Upper lobe of left lung (tissue), 6 donors: ENCODE measurements around the gene ADAMTSL2. TPM values are rescaled to one million over a fixed set of nuclear protein-coding genes. Genes with fewer than 3 reads are reported as not detected.

Experiments
- ATAC-seq, 2 donors: fragments of 200-7000 bp; cut with Tn5 transposase; one replicate each; pipeline ENCODE4 v1.9.1; 2022; ENCODE audit warnings: mild to moderate bottlenecking in 2 of 2, moderate library complexity in 2 of 2; ENCODE audit not compliant: low FRiP score in 2 of 2
- DNase-seq, 2 donors: peaks; one replicate each; pipeline ENCODE4 v3.0.0-alpha.2; 2019 to 2020
- H3K27ac ChIP-seq, 4 donors: fragments of 200-600 bp; sonication (generic); one replicate each; pipeline ENCODE4 v1.5.1; 2016 to 2019
- H3K27me3 ChIP-seq, 4 donors: fragments of 200-600 bp; sonication (generic); one replicate each; pipeline ENCODE4 v1.5.1; 2017 to 2019
- H3K36me3 ChIP-seq, 4 donors: fragments of 200-600 bp; sonication (generic); one replicate each; pipeline ENCODE4 v1.5.1; 2016 to 2019
- H3K4me1 ChIP-seq, 4 donors: fragments of 200-600 bp; sonication (generic); one replicate each; pipeline ENCODE4 v1.5.1; 2018 to 2019
- H3K4me3 ChIP-seq, 4 donors: fragments of 200-600 bp; sonication (generic); one replicate each; pipeline ENCODE4 v1.5.1; 2017 to 2019; ENCODE audit warnings: mild to moderate bottlenecking in 2 of 4, moderate library complexity in 1 of 4
- H3K9me3 ChIP-seq, 4 donors: fragments of 200-600 bp; sonication (generic); one replicate each; pipeline ENCODE4 v1.5.1; 2018 to 2019
- CTCF ChIP-seq, 6 experiments: fragments of 450-650 bp in 4 of 6; fragments of 200-600 bp in 2 of 6; sonication (generic) in 2 of 6; IDR thresholded peaks; one replicate each; pipeline ENCODE4 v1.5.1; 2016 to 2019; ENCODE audit warnings: antibody characterized with exemption in 6 of 6
- EP300 ChIP-seq, 4 donors: sonication (generic); formaldehyde crosslinking; IDR thresholded peaks; one replicate each; pipeline ENCODE4 v1.5.1; 2017; ENCODE audit warnings: antibody characterized with exemption in 4 of 4, control low read depth in 2 of 4
- POLR2A ChIP-seq, 4 donors: fragments of 450-650 bp; IDR thresholded peaks; one replicate each; pipeline ENCODE4 v1.5.1; 2016 to 2017; ENCODE audit warnings: antibody characterized with exemption in 4 of 4, mild to moderate bottlenecking in 2 of 4
- POLR2AphosphoS5 ChIP-seq, 2 donors: sonication (generic); formaldehyde crosslinking; IDR thresholded peaks; one replicate each; pipeline ENCODE4 v1.5.1; 2017; ENCODE audit warnings: antibody characterized with exemption in 2 of 2
- WGBS, 2 donors: methylation state at CpG; one replicate each; pipeline ENCODE4 v1.1.5; 2017 to 2018; 5-methylcytosine and 5-hydroxymethylcytosine counted together
- total RNA-seq, 6 donors: library from RNA; depleted of rRNA in 4 of 6; stranded (reverse); fragments of >200 nt in 4 of 6; gene quantifications; one replicate each; pipeline versions ENCODE4 v1.1.0 to v1.2.1, GENCODE V29; 2016 to 2021
- donor health status: DM: no; HTN: no; CAD: no; lungs with moderate emphysema.
- donor health status: DM: no; HTN: yes; CAD: no; lungs with severe emphysema.

ADAMTSL2 gene
- total RNA-seq, 6 donors from 2014 or later: 1.4 to 34.8 (median 19.2) TPM

GRCh38 chr9:133614678-133615077, 80.2 kb downstream of the ADAMTSL2 start:
- no peak for TF ChIP-seq POLR2AphosphoS5 (IDR thresholded peaks at IDR 0.05)
- TF ChIP-seq EP300 (IDR thresholded peaks at IDR 0.05): no peak
- no peak for TF ChIP-seq CTCF (IDR thresholded peaks at IDR 0.05)
- TF ChIP-seq POLR2A (IDR thresholded peaks at IDR 0.05): no peak
- Histone ChIP-seq H3K4me3 (no peak overlapping the region), H3K36me3 (no peaks in the 10 kb centered on the region), H3K27ac (no peak overlapping the region), H3K9me3 (no peaks in the 10 kb centered on the region), H3K4me1 (peaks cover 0 to under 1% (median 0%) of the 10 kb centered on the region in 4 donors), H3K27me3 (peaks cover 0 to 12% (median 1%) of the 10 kb centered on the region in 4 donors)
- DNase-seq: no peak
- ATAC-seq: no peak
- WGBS, 2 donors: 47 to 63% methylated on average over 5 of the region's 5 CpGs

- no peak overlapping the region for H3K27ac ChIP-seq
- peaks cover 0 to 5% (median 0%) of the 10 kb centered on the region in 4 donors for H3K4me1 ChIP-seq
- no peaks in the 10 kb centered on the region for H3K36me3 ChIP-seq
- no peak for ATAC-seq
- no peaks in the 10 kb centered on the region for H3K9me3 ChIP-seq
- peak in 1 of 2 donors; percentile 54 for DNase-seq
- 37 to 41% methylated on average over 10 to 16 of the region's 16 CpGs for WGBS, 2 donors
- H3K4me3 ChIP-seq: no peak overlapping the region
- no peak for TF ChIP-seq POLR2A (IDR thresholded peaks at IDR 0.05)
- TF ChIP-seq CTCF (IDR thresholded peaks at IDR 0.05): no peak
- TF ChIP-seq POLR2AphosphoS5 (IDR thresholded peaks at IDR 0.05): no peak
- no peak for TF ChIP-seq EP300 (IDR thresholded peaks at IDR 0.05)
- peaks cover 0 to 12% (median 0%) of the 10 kb centered on the region in 4 donors for H3K27me3 ChIP-seq
These were observed 80.7 kb downstream of the ADAMTSL2 start for GRCh38 chr9:133615186-133615585.

- Histone ChIP-seq H3K36me3 (no peaks in the 10 kb centered on the region), H3K9me3 (no peaks in the 10 kb centered on the region), H3K4me3 (no peak overlapping the region), H3K4me1 (peaks cover 0 to 5% (median 0%) of the 10 kb centered on the region in 4 donors), H3K27me3 (peaks cover 0 to 12% (median 0%) of the 10 kb centered on the region in 4 donors), H3K27ac (no peak overlapping the region)
- WGBS, 2 donors: 75 to 79% methylated on average over 11 to 12 of the region's 13 CpGs
- TF ChIP-seq EP300 (IDR thresholded peaks at IDR 0.05) (no peak), POLR2A (IDR thresholded peaks at IDR 0.05) (no peak), CTCF (IDR thresholded peaks at IDR 0.05) (no peak), POLR2AphosphoS5 (IDR thresholded peaks at IDR 0.05) (no peak)
- peak in 1 of 2 donors; percentile 53 for DNase-seq
- ATAC-seq: no peak
These were observed 81.2 kb downstream of the ADAMTSL2 start for GRCh38 chr9:133615606-133616188.

GRCh38 chr9:133616643-133617405, 82.3 kb downstream of the ADAMTSL2 start:
- DNase-seq (no peak), ATAC-seq (no peak)
- WGBS, 2 donors: 78% methylated on average over 12 of the region's 13 CpGs; no CpG with 5 or more reads in 1 of the 2 donors
- Histone ChIP-seq H3K27ac (no peak overlapping the region), H3K27me3 (peaks cover 0 to 12% (median 0%) of the 10 kb centered on the region in 4 donors), H3K4me3 (no peak overlapping the region), H3K4me1 (peaks cover 0 to 5% (median 0%) of the 10 kb centered on the region in 4 donors), H3K36me3 (no peaks in the 10 kb centered on the region), H3K9me3 (no peaks in the 10 kb centered on the region)
- no peak for TF ChIP-seq POLR2A (IDR thresholded peaks at IDR 0.05)
- no peak for TF ChIP-seq POLR2AphosphoS5 (IDR thresholded peaks at IDR 0.05)
- TF ChIP-seq EP300 (IDR thresholded peaks at IDR 0.05): no peak
- no peak for TF ChIP-seq CTCF (IDR thresholded peaks at IDR 0.05)
